Activated CD8-positive, alpha-beta memory T cell treated with anti-CD3 and anti-CD28 coated beads, Interleukin-2, amount 50 U/mL, for 24 hours (primary cell): ENCODE data around the gene DACT3.

ENCODE experiments used
- DNase-seq: peaks from one replicate; pipeline ENCODE4 v3.0.0-alpha.2; 2020; ENCODE audit errors: extremely low read depth

The DACT3 gene

GRCh38 chr19:46598372-46598917 is 62.5 kb downstream of the DACT3 start:
- DNase-seq = no peak
